ENCODE measurements around the gene SWSAP1. TPM values are rescaled to one million over a fixed set of nuclear protein-coding genes. Genes with fewer than 3 reads are reported as not detected.

The SWSAP1 gene
- total and polyA plus RNA-seq, 12 donors: 0.53 to 3.1 (median 1.7) TPM

DNA sequence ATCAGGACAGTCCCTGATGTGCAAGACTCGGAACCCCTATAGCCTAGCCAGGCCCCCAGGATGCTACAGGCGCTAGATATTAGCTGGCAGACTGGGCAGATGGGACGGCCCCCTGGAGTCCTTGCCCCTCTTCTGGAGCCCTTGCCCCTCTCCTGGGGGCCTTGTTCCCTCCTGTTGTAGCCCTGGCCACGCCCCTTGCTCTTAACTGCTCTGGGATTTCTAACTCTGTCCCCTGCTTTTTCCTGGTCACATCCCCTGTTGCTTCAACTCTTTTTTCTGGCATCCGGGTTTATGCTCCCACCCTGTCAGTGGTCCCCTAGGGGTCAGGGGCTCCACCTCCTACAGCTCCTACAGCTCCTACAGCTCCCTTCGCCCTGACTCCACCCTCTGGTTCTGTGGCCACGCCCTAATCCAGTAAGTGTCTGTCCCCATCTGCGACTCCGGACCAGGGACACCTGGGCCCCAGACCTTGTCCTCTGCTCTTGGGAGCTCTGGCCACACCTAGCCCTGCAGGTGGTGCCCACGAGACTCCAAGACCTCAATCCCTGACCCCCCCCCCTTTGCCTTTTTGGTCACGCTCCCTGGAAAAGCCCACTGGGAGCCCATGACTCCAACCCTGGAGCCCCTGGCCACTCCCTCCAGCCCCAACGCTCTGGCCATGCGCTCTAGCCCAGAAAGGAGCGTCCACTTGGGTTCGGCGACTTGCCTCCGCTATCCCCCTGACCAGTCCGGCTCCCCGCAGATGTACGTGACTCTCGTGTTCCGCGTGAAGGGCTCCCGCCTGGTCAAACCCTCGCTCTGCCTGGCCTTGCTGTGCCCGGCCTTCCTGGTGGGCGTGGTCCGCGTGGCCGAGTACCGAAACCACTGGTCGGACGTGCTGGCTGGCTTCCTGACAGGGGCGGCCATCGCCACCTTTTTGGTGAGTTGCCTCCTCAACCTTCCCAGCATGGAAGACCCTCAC lies 12.4 kb upstream of the SWSAP1 start:
- Histone ChIP-seq H3K4me3 (peak overlapping the region in 1 of 10 donors; percentile 20), H3K36me3 (peaks cover 0 to 76% (median 4%) of the 10 kb centered on the region in 9 donors), H3K27ac (no peak overlapping the region), H3K9me3 (no peaks in the 10 kb centered on the region), H3K27me3 (no peaks in the 10 kb centered on the region), H3K4me1 (peaks cover 0 to 9% (median 0%) of the 10 kb centered on the region in 9 donors)
- intact Hi-C loops (cut with DNase I): no loop called here
- TF ChIP-seq CTCF (IDR thresholded peaks at IDR 0.05): no peak
- no peak for DNase-seq
- peak in 1 of 8 donors; percentile 7 for ATAC-seq
- 55 to 77% methylated on average over 35 of the region's 35 CpGs for WGBS, 2 donors

DNA sequence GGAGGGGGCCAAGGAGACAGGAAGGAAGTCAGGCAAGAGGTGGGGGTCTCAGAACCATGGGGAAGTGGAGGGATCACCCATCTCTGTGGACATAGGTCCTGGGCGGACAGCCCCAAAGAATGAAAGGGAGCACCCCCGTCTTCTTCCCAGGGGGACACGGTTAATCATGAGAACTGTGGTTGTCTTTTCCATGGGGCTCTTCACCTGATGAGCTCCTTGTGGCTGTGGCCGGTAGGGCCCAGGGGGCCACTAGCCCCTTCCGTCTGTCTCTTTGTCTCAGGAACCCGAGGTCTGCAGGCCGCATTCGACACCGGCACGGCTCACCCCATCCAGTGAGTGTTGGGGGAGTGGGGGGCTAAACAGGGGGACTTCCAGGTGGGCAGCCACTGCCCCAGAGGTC lies 10.6 kb upstream of the SWSAP1 start:
- ATAC-seq: no peak
- intact Hi-C loops (cut with DNase I): no loop called here
- H3K4me3 ChIP-seq: no peak overlapping the region
- no peaks in the 10 kb centered on the region for H3K9me3 ChIP-seq
- DNase-seq: no peak
- H3K4me1 ChIP-seq: peaks cover 0 to 9% (median 0%) of the 10 kb centered on the region in 9 donors
- 92 to 93% methylated on average over 10 of the region's 10 CpGs for WGBS, 2 donors
- H3K27me3 ChIP-seq: no peaks in the 10 kb centered on the region
- peaks cover 0 to 83% (median 4%) of the 10 kb centered on the region in 9 donors for H3K36me3 ChIP-seq
- no peak overlapping the region for H3K27ac ChIP-seq
- TF ChIP-seq CTCF (IDR thresholded peaks at IDR 0.05): no peak

DNA sequence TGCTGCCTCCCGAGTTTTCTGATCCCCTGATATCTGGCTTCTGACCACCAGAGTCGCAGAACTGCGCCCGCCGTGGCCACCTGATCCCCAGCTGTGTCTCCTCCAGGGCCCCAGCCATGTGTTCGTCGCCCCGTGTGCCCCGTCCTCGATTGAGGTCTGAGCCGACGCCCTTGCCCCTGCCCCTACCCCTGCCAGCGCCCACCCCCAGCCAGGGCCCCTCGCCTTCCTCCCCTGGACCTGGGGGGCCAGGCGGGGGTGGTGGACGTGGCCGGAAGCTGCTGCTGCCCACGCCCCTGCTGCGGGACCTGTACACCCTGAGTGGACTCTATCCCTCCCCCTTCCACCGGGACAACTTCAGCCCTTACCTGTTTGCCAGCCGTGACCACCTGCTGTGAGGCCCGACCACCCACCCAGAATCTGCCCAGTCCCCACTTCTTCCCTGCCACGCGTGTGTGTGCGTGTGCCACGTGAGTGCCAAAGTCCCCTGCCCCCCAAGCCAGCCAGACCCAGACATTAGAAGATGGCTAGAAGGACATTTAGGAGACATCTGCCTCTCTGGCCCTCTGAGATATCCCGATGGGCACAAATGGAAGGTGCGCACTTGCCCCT lies 10.1 kb upstream of the SWSAP1 start:
- DNase-seq: no peak
- 95 to 96% methylated on average over 22 to 28 of the region's 28 CpGs for WGBS, 2 donors
- TF ChIP-seq CTCF (IDR thresholded peaks at IDR 0.05): no peak
- H3K27me3 ChIP-seq: no peaks in the 10 kb centered on the region
- peaks cover 0 to 83% (median 4%) of the 10 kb centered on the region in 9 donors for H3K36me3 ChIP-seq
- H3K4me3 ChIP-seq: no peak overlapping the region
- no peak overlapping the region for H3K27ac ChIP-seq
- no peaks in the 10 kb centered on the region for H3K9me3 ChIP-seq
- ATAC-seq: peak in 1 of 8 donors; percentile 4
- intact Hi-C loops (cut with DNase I): no loop called here
- H3K4me1 ChIP-seq: peaks cover 0 to 9% (median 0%) of the 10 kb centered on the region in 9 donors

- H3K4me3 ChIP-seq: no peak overlapping the region
- TF ChIP-seq CTCF (IDR thresholded peaks at IDR 0.05): no peak
- WGBS, 2 donors: 83 to 84% methylated on average over 5 of the region's 5 CpGs
- H3K27ac ChIP-seq: peak overlapping the region in 2 of 10 donors; percentile 35 to 36
- H3K36me3 ChIP-seq: peaks cover 0 to 80% (median 4%) of the 10 kb centered on the region in 9 donors
- no peaks in the 10 kb centered on the region for H3K9me3 ChIP-seq
- ATAC-seq: peak in 2 of 8 donors; percentile 16 to 32
- peaks cover 0 to 9% (median 0%) of the 10 kb centered on the region in 9 donors for H3K4me1 ChIP-seq
- DNase-seq: no peak
- intact Hi-C loops (cut with DNase I): no loop called here
- H3K27me3 ChIP-seq: no peaks in the 10 kb centered on the region
Measured at GRCh38 chr19:11364935-11365334, 9.5 kb upstream of the SWSAP1 start.
